Astrocyte (in vitro differentiated cells and primary cell): ENCODE data around the gene EFNA5. TPM values are rescaled to one million over a fixed set of nuclear protein-coding genes. Genes with fewer than 3 reads are reported as not detected.

ENCODE experiments used
- DNase-seq: peaks from one replicate; pipeline ENCODE4 v3.0.0-alpha.2; 2010; ENCODE audit warnings: low read depth
- FAIRE-seq: peaks from 2 replicates; lab custom pipeline; 2011; peaks lifted over from hg19 to GRCh38; lab: Jason Lieb, UNC
- H2AFZ ChIP-seq: 2 replicates; pipeline ENCODE4 v1.6.0; 2012; ENCODE audit warnings: low read depth, low read length, inconsistent platforms
- H3K27ac ChIP-seq: 2 replicates; pipeline ENCODE4 v1.5.1; 2011; ENCODE audit warnings: low read depth, low read length, inconsistent platforms
- H3K27me3 ChIP-seq: 2 replicates; pipeline ENCODE4 v1.6.0; 2011; ENCODE audit warnings: low read length, inconsistent platforms; ENCODE audit not compliant: insufficient read depth
- H3K36me3 ChIP-seq: 2 replicates; pipeline ENCODE4 v1.5.1; 2011; ENCODE audit warnings: low read length, inconsistent platforms; ENCODE audit not compliant: insufficient read depth
- H3K4me1 ChIP-seq: 2 replicates; pipeline ENCODE4 v1.5.1; 2011; ENCODE audit warnings: low read length, inconsistent platforms; ENCODE audit not compliant: insufficient read depth
- H3K4me2 ChIP-seq: 2 replicates; pipeline ENCODE4 v1.6.0; 2012; ENCODE audit warnings: low read length, inconsistent platforms
- H3K4me3 ChIP-seq: 2 replicates; pipeline ENCODE4 v1.5.1; 2011; ENCODE audit warnings: low read depth, mild to moderate bottlenecking, low read length, inconsistent platforms; ENCODE audit not compliant: insufficient read depth
- H3K79me2 ChIP-seq: 2 replicates; pipeline ENCODE4 v1.6.0; 2012; ENCODE audit warnings: mild to moderate bottlenecking, low read length, inconsistent platforms; ENCODE audit not compliant: insufficient read depth
- H3K9ac ChIP-seq: 2 replicates; pipeline ENCODE4 v1.6.0; 2012; ENCODE audit warnings: mild to moderate bottlenecking, low read length, inconsistent platforms
- H3K9me3 ChIP-seq: 2 replicates; pipeline ENCODE4 v1.5.1; 2012; ENCODE audit warnings: low read depth, mild to moderate bottlenecking, low read length, inconsistent platforms; ENCODE audit not compliant: insufficient read depth
- H4K20me1 ChIP-seq: 2 replicates; pipeline ENCODE4 v1.6.0; 2012; ENCODE audit warnings: low read length, inconsistent platforms; ENCODE audit not compliant: insufficient read depth
- H3K27ac Mint-ChIP-seq: one replicate; pipeline ENCODE4 v1.8.0; 2021; ENCODE audit warnings: mild to moderate bottlenecking, mixed read lengths; ENCODE audit not compliant: unreplicated experiment
- H3K27me3 Mint-ChIP-seq: one replicate; pipeline ENCODE4 v1.8.0; 2021; ENCODE audit warnings: low read depth, mixed read lengths; ENCODE audit not compliant: unreplicated experiment
- H3K36me3 Mint-ChIP-seq: one replicate; pipeline ENCODE4 v1.8.0; 2021; ENCODE audit warnings: low read depth, mixed read lengths; ENCODE audit not compliant: unreplicated experiment
- H3K4me1 Mint-ChIP-seq: one replicate; pipeline ENCODE4 v1.8.0; 2021; ENCODE audit warnings: low read depth, mixed read lengths; ENCODE audit not compliant: unreplicated experiment
- H3K4me3 Mint-ChIP-seq: one replicate; pipeline ENCODE4 v1.8.0; 2021; ENCODE audit warnings: mild to moderate bottlenecking, moderate library complexity, mixed read lengths; ENCODE audit not compliant: unreplicated experiment
- H3K9me3 Mint-ChIP-seq: one replicate; pipeline ENCODE4 v1.8.0; 2021; ENCODE audit warnings: mild to moderate bottlenecking, mixed read lengths; ENCODE audit not compliant: unreplicated experiment
- EZH2 ChIP-seq: IDR thresholded peaks from 2 replicates; pipeline ENCODE4 v1.6.1; 2012; ENCODE audit warnings: mild to moderate bottlenecking, low read length, inconsistent platforms; ENCODE audit not compliant: insufficient read depth
- total RNA-seq: library from RNA; stranded (reverse); gene quantifications from 2 replicates; pipeline ENCODE4 v1.2.1, GENCODE V29; 2021
- TF ChIP-seq, protein P1 (sequence below): IDR thresholded peaks from 2 replicates; pipeline ENCODE4 v1.5.1; 2011; ENCODE audit warnings: low read depth, mild to moderate bottlenecking, inconsistent platforms, low read length, moderate library complexity; ENCODE audit not compliant: insufficient read depth

Gene EFNA5
- total RNA-seq, 1 donor from 2014 or later, result 59.3 TPM

DNA sequence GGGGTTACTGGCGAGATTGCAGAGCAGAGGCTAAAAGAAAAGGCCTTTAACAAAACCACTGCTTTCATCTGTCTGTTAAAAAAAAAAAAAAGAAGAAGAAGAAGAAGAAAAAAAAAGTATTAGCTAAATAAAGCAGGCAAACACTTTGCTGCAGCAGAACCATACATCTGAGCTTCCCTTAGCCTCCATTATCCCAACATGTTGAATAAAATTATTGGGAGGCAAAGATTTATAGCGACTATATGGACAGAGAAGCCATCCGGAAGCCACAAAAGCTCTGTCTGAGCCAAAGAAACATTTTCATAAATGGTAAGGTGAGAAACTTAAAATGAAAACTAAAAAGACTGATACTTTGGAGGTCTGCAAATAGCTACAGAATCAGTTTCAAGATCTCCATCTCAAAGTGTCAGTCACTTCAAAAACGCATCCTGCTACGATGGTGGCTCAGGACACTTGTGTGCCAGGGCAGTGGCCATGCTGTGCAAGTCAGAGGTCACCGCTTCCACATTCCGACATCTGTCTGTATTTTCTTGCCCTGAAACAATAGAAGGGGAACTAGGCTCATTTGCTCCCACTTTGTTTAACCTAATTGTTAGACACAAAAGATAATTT lies 9.6 kb downstream of the EFNA5 start:
- no peaks in the 10 kb centered on the region for H3K36me3 Mint-ChIP-seq
- H3K4me3 Mint-ChIP-seq, result peak overlapping the region; percentile 6
- Histone ChIP-seq H3K9me3 (no peaks in the 10 kb centered on the region), H3K4me3 (no peak overlapping the region), H3K27me3 (no peaks in the 10 kb centered on the region), H3K36me3 (no peaks in the 10 kb centered on the region), H2AFZ (no peak overlapping the region), H3K4me2 (no peak overlapping the region), H4K20me1 (no peaks in the 10 kb centered on the region), H3K79me2 (no peaks in the 10 kb centered on the region), H3K9ac (no peak overlapping the region), H3K4me1 (no peaks in the 10 kb centered on the region), H3K27ac (no peak overlapping the region)
- FAIRE-seq, result no peak
- DNase-seq, result no peak
- no peaks in the 10 kb centered on the region for H3K27me3 Mint-ChIP-seq
- H3K27ac Mint-ChIP-seq, result peak overlapping the region; percentile 9
- TF ChIP-seq EZH2, result no peak
- TF ChIP-seq, protein P1, sequence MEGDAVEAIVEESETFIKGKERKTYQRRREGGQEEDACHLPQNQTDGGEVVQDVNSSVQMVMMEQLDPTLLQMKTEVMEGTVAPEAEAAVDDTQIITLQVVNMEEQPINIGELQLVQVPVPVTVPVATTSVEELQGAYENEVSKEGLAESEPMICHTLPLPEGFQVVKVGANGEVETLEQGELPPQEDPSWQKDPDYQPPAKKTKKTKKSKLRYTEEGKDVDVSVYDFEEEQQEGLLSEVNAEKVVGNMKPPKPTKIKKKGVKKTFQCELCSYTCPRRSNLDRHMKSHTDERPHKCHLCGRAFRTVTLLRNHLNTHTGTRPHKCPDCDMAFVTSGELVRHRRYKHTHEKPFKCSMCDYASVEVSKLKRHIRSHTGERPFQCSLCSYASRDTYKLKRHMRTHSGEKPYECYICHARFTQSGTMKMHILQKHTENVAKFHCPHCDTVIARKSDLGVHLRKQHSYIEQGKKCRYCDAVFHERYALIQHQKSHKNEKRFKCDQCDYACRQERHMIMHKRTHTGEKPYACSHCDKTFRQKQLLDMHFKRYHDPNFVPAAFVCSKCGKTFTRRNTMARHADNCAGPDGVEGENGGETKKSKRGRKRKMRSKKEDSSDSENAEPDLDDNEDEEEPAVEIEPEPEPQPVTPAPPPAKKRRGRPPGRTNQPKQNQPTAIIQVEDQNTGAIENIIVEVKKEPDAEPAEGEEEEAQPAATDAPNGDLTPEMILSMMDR, result no peak
- peaks cover 30% of the 10 kb centered on the region for H3K4me1 Mint-ChIP-seq
- no peaks in the 10 kb centered on the region for H3K9me3 Mint-ChIP-seq

DNA sequence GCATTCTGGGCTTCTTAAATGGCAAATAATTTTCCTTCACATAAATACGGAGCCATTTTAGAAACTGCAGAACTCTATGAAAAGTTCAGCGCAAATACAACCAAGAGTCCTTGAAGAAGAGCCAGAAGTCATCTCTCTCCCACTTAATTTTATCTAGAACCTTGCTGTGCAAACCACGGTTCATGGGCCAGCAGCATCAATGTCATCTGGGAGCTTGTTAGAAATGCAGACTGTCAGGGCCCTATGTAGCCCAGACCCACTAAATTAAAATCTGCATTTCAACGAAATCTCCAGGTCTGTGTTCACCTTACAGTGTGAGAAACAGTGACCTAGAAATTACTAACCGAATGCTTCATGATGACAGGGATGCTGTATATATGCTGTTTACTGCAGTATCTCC lies 12.2 kb downstream of the EFNA5 start:
- TF ChIP-seq, protein P1, result no peak
- no peak for TF ChIP-seq EZH2
- Mint-ChIP-seq H3K9me3 (no peaks in the 10 kb centered on the region), H3K36me3 (no peaks in the 10 kb centered on the region), H3K4me1 (peaks cover 31% of the 10 kb centered on the region), H3K4me3 (no peak overlapping the region), H3K27ac (no peak overlapping the region), H3K27me3 (no peaks in the 10 kb centered on the region)
- H3K4me1 ChIP-seq, result no peaks in the 10 kb centered on the region
- no peak overlapping the region for H3K4me3 ChIP-seq
- H3K4me2 ChIP-seq, result no peak overlapping the region
- no peaks in the 10 kb centered on the region for H3K9me3 ChIP-seq
- H3K36me3 ChIP-seq, result no peaks in the 10 kb centered on the region
- FAIRE-seq (no peak), DNase-seq (no peak)
- no peaks in the 10 kb centered on the region for H3K27me3 ChIP-seq
- H3K79me2 ChIP-seq, result no peaks in the 10 kb centered on the region
- H3K9ac ChIP-seq, result no peak overlapping the region
- H4K20me1 ChIP-seq, result no peaks in the 10 kb centered on the region
- no peak overlapping the region for H3K27ac ChIP-seq
- no peak overlapping the region for H2AFZ ChIP-seq

DNA sequence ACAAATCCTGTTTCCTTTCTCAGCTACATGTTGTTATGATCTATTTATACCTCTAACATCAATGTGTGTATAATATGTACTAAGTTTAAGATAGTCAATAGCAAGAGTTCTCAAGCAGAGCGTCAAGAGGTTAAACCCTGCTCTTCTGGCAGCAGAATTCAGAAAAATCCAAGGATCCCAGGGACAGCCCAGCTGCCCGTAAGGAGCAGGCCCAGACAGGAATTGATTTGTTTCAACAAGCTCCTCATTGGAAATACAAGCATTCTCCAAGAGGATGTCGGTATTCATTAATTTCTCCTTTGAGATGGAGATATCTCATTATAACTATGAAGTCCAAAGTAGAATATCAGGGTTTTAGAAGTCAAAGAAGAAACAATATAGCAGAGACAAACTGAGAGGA lies 14.9 kb downstream of the EFNA5 start:
- no peaks in the 10 kb centered on the region for H3K36me3 ChIP-seq
- no peaks in the 10 kb centered on the region for H3K27me3 Mint-ChIP-seq
- H3K4me1 Mint-ChIP-seq, result peaks cover 46% of the 10 kb centered on the region
- TF ChIP-seq, protein P1, result no peak
- TF ChIP-seq EZH2, result no peak
- FAIRE-seq (no peak), DNase-seq (no peak)
- no peak overlapping the region for H3K4me3 ChIP-seq
- no peak overlapping the region for H3K27ac ChIP-seq
- H3K36me3 Mint-ChIP-seq, result no peaks in the 10 kb centered on the region
- H2AFZ ChIP-seq, result no peak overlapping the region
- H3K27ac Mint-ChIP-seq, result peak overlapping the region; percentile 13
- no peaks in the 10 kb centered on the region for H3K4me1 ChIP-seq
- H3K79me2 ChIP-seq, result no peaks in the 10 kb centered on the region
- H3K9ac ChIP-seq, result no peak overlapping the region
- no peak overlapping the region for H3K4me3 Mint-ChIP-seq
- H3K9me3 ChIP-seq, result no peaks in the 10 kb centered on the region
- no peaks in the 10 kb centered on the region for H3K27me3 ChIP-seq
- no peaks in the 10 kb centered on the region for H3K9me3 Mint-ChIP-seq
- H4K20me1 ChIP-seq, result no peaks in the 10 kb centered on the region
- H3K4me2 ChIP-seq, result no peak overlapping the region
